A549 (cell line): ENCODE data around the gene ZNF165. TPM values are rescaled to one million over a fixed set of nuclear protein-coding genes. Genes with fewer than 3 reads are reported as not detected.

ENCODE experiments used
- ATAC-seq, 2 experiments: fragments of 200-7000 bp in 1 of 2; fragments of >200 bp in 1 of 2; cut with Nextera tagmentation in 1 of 2; cut with Tn5 transposase in 1 of 2; 3 replicates each; pipeline versions ENCODE4 v1.8.0 to v1.9.1; 2018 to 2020; ENCODE audit warnings: mild to moderate bottlenecking in 1 of 2, moderate library complexity in 1 of 2
- CTCF ChIA-PET: fragments of 300-600 bp; sonication (Branson Sonifier 250); formaldehyde crosslinking; extraction: SDS; loops from one replicate; lab custom pipeline; 2021; ENCODE audit warnings: antibody characterized with exemption, inconsistent platforms; lab: Yijun Ruan, JAX
- POLR2A ChIA-PET: fragments of 350-600 bp; formaldehyde crosslinking; extraction: SDS; loops from one replicate; lab custom pipeline; 2021; ENCODE audit warnings: antibody characterized with exemption, inconsistent platforms; lab: Yijun Ruan, JAX
- DNase-seq, 2 experiments: peaks; one replicate each; pipeline versions ENCODE4 v3.0.0 to v3.0.0-alpha.2; 2011 to 2016; ENCODE audit warnings: low read depth in 1 of 2, low spot score in 1 of 2
- FAIRE-seq: peaks from 2 replicates; lab custom pipeline; 2011; peaks lifted over from hg19 to GRCh38; lab: Jason Lieb, UNC
- H3K27ac ChIP-seq, 2 experiments: fragments of >200 bp; sonication (Bioruptor Twin); formaldehyde crosslinking; 3 replicates each; pipeline ENCODE4 v1.5.1; 2016 to 2017
- H3K4me1 ChIP-seq: fragments of >200 bp; sonication (Bioruptor Twin); formaldehyde crosslinking; 3 replicates; pipeline ENCODE4 v1.6.1; 2016
- H3K4me2 ChIP-seq: fragments of >200 bp; sonication (Bioruptor Twin); formaldehyde crosslinking; 3 replicates; pipeline ENCODE4 v1.6.1; 2016
- H3K4me3 ChIP-seq: fragments of >200 bp; sonication (Bioruptor Twin); formaldehyde crosslinking; 3 replicates; pipeline ENCODE4 v1.5.1; 2016
- H3K9me3 ChIP-seq: fragments of >200 bp; sonication (Bioruptor Twin); formaldehyde crosslinking; 3 replicates; pipeline ENCODE4 v1.6.1; 2016
- ATOH8 ChIP-seq: fragments of 250-450 bp; sonication (Bioruptor Pico); IDR thresholded peaks from 2 replicates; pipeline ENCODE4 v1.5.0; 2020; ENCODE audit warnings: low read depth, mild to moderate bottlenecking, moderate library complexity
- CBX8 ChIP-seq: fragments of 200-600 bp; sonication (generic); IDR thresholded peaks from 2 replicates; pipeline ENCODE4 v1.6.1; 2016
- CHD2 ChIP-seq: fragments of 150-350 bp; IDR thresholded peaks from 2 replicates; pipeline ENCODE4 v1.6.1; 2014; ENCODE audit warnings: low read length; ENCODE audit not compliant: partially characterized antibody
- E2F6 ChIP-seq: IDR thresholded peaks from 2 replicates; pipeline ENCODE4 v1.6.1; 2012; ENCODE audit warnings: low read depth, borderline replicate concordance
- EHMT2 ChIP-seq: fragments of 200-600 bp; sonication (generic); IDR thresholded peaks from 2 replicates; pipeline ENCODE4 v1.6.1; 2016; ENCODE audit warnings: antibody characterized with exemption, low read depth, mild to moderate bottlenecking, moderate library complexity
- ELK1 ChIP-seq: fragments of 150-350 bp; IDR thresholded peaks from 2 replicates; pipeline ENCODE4 v1.6.1; 2014; ENCODE audit warnings: low read depth, mild to moderate bottlenecking, low read length
- HES2 ChIP-seq: fragments of >200 bp; sonication (Bioruptor Twin); formaldehyde crosslinking; IDR thresholded peaks from 2 replicates; pipeline ENCODE4 v1.6.1; 2016
- HMGXB4 ChIP-seq: fragments of 250-450 bp; sonication (Bioruptor Pico); IDR thresholded peaks from 2 replicates; pipeline ENCODE4 v1.5.0; 2021; ENCODE audit warnings: mild to moderate bottlenecking, moderate library complexity, borderline replicate concordance
- HOXB5 ChIP-seq: fragments of 250-450 bp; sonication (Bioruptor Pico); IDR thresholded peaks from 2 replicates; pipeline ENCODE4 v1.5.0; 2020; ENCODE audit warnings: mild to moderate bottlenecking, moderate library complexity
- JUN ChIP-seq, 2 experiments: fragments of >200 bp; sonication (Bioruptor Twin); formaldehyde crosslinking; IDR thresholded peaks; 2 replicates in 1 of 2; 3 replicates in 1 of 2; pipeline ENCODE4 v1.6.1; 2016 to 2017
- KDM5A ChIP-seq: fragments of 200-600 bp; sonication (generic); IDR thresholded peaks from 2 replicates; pipeline ENCODE4 v1.6.1; 2016; ENCODE audit warnings: antibody characterized with exemption, mild to moderate bottlenecking
- MAX ChIP-seq: IDR thresholded peaks from 2 replicates; pipeline ENCODE4 v1.6.1; 2012
- MAZ ChIP-seq: fragments of 150-350 bp; IDR thresholded peaks from 2 replicates; pipeline ENCODE4 v1.6.1; 2014; ENCODE audit warnings: antibody characterized with exemption, low read depth, low read length, borderline replicate concordance
- NFE2L2 ChIP-seq: fragments of 150-350 bp; conservative IDR thresholded peaks from 2 replicates; pipeline ENCODE4 v1.6.1; 2014; ENCODE audit warnings: low read length
- RCOR1 ChIP-seq: fragments of 150-350 bp; IDR thresholded peaks from 2 replicates; pipeline ENCODE4 v1.6.1; 2014; ENCODE audit warnings: antibody characterized with exemption, low read length, low read depth
- REST ChIP-seq: fragments of 200-600 bp; sonication (generic); IDR thresholded peaks from 2 replicates; pipeline ENCODE4 v1.6.1; 2016; ENCODE audit warnings: antibody characterized with exemption, mild to moderate bottlenecking, moderate library complexity
- RFX5 ChIP-seq: fragments of 450-650 bp; IDR thresholded peaks from 2 replicates; pipeline ENCODE4 v1.7.1; 2014; ENCODE audit warnings: antibody characterized with exemption, mild to moderate bottlenecking, moderate library complexity
- RNF2 ChIP-seq: fragments of 200-600 bp; sonication (generic); IDR thresholded peaks from 2 replicates; pipeline ENCODE4 v1.6.1; 2016; ENCODE audit warnings: low read depth, mild to moderate bottlenecking, antibody characterized with exemption, moderate library complexity, borderline replicate concordance
- SREBF2 ChIP-seq: fragments of 450-650 bp; IDR thresholded peaks from 2 replicates; pipeline ENCODE4 v1.6.1; 2014; ENCODE audit warnings: mild to moderate bottlenecking, moderate library complexity
- ZNF302 ChIP-seq: fragments of 250-450 bp; sonication (Bioruptor Pico); IDR thresholded peaks from 2 replicates; pipeline ENCODE4 v1.9.0; 2021; ENCODE audit warnings: inconsistent platforms, mild to moderate bottlenecking, moderate library complexity
- WGBS: methylation state at CpG from one replicate; pipeline ENCODE4 v1.1.6; 2017; ENCODE audit errors: missing lambda C conversion rate; 5-methylcytosine and 5-hydroxymethylcytosine counted together
- polyA plus RNA-seq, 4 experiments: library from polyadenylated mRNA; depleted of rRNA in 3 of 4; stranded (reverse); fragments of >200 nt; fragmentation: RNase III in 1 of 4; extraction: RNeasy Plus Mini Kit Qiagen cat#74134 plus additional on column Dnase treatment in 1 of 4; gene quantifications; 2 replicates in 3 of 4; 3 replicates in 1 of 4; pipeline ENCODE4 v1.2.3, GENCODE V29; 2011 to 2017

ZNF165 gene
- polyA plus RNA-seq, 2 of the 4 experiments (the other 2 are of a cell fraction), result 0.72 to 0.76 TPM

GRCh38 chr6:28117386-28118050 is 37.1 kb downstream of the ZNF165 start:
- Histone ChIP-seq H3K4me3 (no peak overlapping the region), H3K4me1 (no peaks in the 10 kb centered on the region)
- WGBS, result 94% methylated on average over 2 of the region's 2 CpGs
- FAIRE-seq, result no peak
- no peak for DNase-seq
- TF ChIP-seq RCOR1, result no peak
- no peak for TF ChIP-seq ATOH8 (CRISPR knock-in tag)
- no peak for TF ChIP-seq EHMT2
- TF ChIP-seq JUN (IDR thresholded peaks at IDR 0.05), result no peak
- TF ChIP-seq NFE2L2, result no peak
- no peak for TF ChIP-seq RFX5
- TF ChIP-seq ZNF302 (CRISPR knock-in tag), result no peak
- no peak for TF ChIP-seq MAX
- no peak for TF ChIP-seq MAZ
- no peak for TF ChIP-seq CBX8
- TF ChIP-seq HMGXB4 (CRISPR knock-in tag), result no peak
- TF ChIP-seq KDM5A, result no peak
- no peak for TF ChIP-seq REST
- TF ChIP-seq E2F6, result no peak
- no peak for TF ChIP-seq SREBF2
- no peak for TF ChIP-seq HES2
- no peak for TF ChIP-seq RNF2
- TF ChIP-seq ELK1, result no peak
- no peak for TF ChIP-seq CHD2
- no peak for TF ChIP-seq HOXB5 (CRISPR knock-in tag)
- TF ChIP-seq, all 56 proteins: peak for 0
- Histone ChIP-seq H3K9me3 (no peaks in the 10 kb centered on the region), H3K27ac (no peak overlapping the region), H3K4me2 (no peak overlapping the region)
- no peak for ATAC-seq
- CTCF ChIA-PET, result interaction anchor here (1.8 kb wide), 1 partner anchor 13 kb away, joined by 5 read pairs; no protein-coding TSS in a partner anchor
- POLR2A ChIA-PET, result no interaction called here
